B cell (primary cell): Measurements from ENCODE around the gene GLRX.

Experiments used
- CTCF ChIP-seq: fragments of 200-600 bp; IDR thresholded peaks from one replicate; pipeline ENCODE4 v1.8.0; 2022; ENCODE audit warnings: antibody characterized with exemption, mild to moderate bottlenecking
- EZH2 ChIP-seq: IDR thresholded peaks from 2 replicates; pipeline ENCODE4 v1.6.1; 2012; ENCODE audit warnings: borderline replicate concordance, low read depth, mild to moderate bottlenecking, moderate library complexity, low read length; ENCODE audit not compliant: insufficient read depth, poor library complexity, severe bottlenecking

GRCh38 chr5:95791751-95792150 is 30.8 kb downstream of the GLRX start:
- TF ChIP-seq CTCF (no peak), EZH2 (no peak)
